A673 (cell line): ENCODE data around the gene ICOS. TPM values are rescaled to one million over a fixed set of nuclear protein-coding genes. Genes with fewer than 3 reads are reported as not detected.
"Not testable (repeated sequence)": the region's sequence is repeated elsewhere in the genome, so short reads cannot be mapped to it uniquely, and the experiment has no call there.

Experiments
- BruUV-seq: library from RNA; stranded (reverse); fragments of 400-500 nt; replicated peaks from 2 replicates; lab custom pipeline; 2021; lab: Mats Ljungman, UMichigan
- CTCF ChIA-PET: fragments of 300-600 bp; sonication (Branson Sonifier 250); formaldehyde crosslinking; loops from one replicate; lab custom pipeline; 2022; ENCODE audit warnings: antibody characterized with exemption; lab: Charles Lee
- POLR2A ChIA-PET: fragments of 300-600 bp; sonication (Branson Sonifier 250); formaldehyde crosslinking; loops from one replicate; lab custom pipeline; 2022; ENCODE audit warnings: antibody characterized with exemption; ENCODE audit not compliant: low non-redundant PET; lab: Charles Lee
- DNase-seq: peaks from one replicate; pipeline ENCODE4 v3.0.0-alpha.2; 2015; ENCODE audit warnings: low spot score
- H3K27ac ChIP-seq: fragments of 200-600 bp; sonication (generic); 2 replicates; pipeline ENCODE4 v1.5.1; 2016; ENCODE audit warnings: mixed run types, low read depth, mild to moderate bottlenecking, mixed read lengths, antibody characterized with exemption, low read length; ENCODE audit not compliant: poor library complexity, severe bottlenecking
- H3K27me3 ChIP-seq: fragments of 200-600 bp; sonication (generic); replicated peaks from 2 replicates; pipeline ENCODE4 v1.6.1; 2017; ENCODE audit warnings: mixed run types, low read depth, mild to moderate bottlenecking, mixed read lengths, antibody characterized with exemption, low read length; ENCODE audit not compliant: insufficient read depth, poor library complexity
- H3K36me3 ChIP-seq: fragments of 200-600 bp; sonication (generic); 2 replicates; pipeline ENCODE4 v1.6.1; 2016; ENCODE audit warnings: mixed run types, mild to moderate bottlenecking, mixed read lengths, antibody characterized with exemption, low read length; ENCODE audit not compliant: insufficient read depth, poor library complexity, severe bottlenecking
- H3K4me1 ChIP-seq: fragments of 200-600 bp; sonication (generic); 2 replicates; pipeline ENCODE4 v1.6.1; 2017; ENCODE audit warnings: mixed run types, mild to moderate bottlenecking, mixed read lengths, antibody characterized with exemption, low read length; ENCODE audit not compliant: insufficient read depth, poor library complexity, severe bottlenecking
- H3K4me3 ChIP-seq: fragments of 200-600 bp; sonication (generic); 2 replicates; pipeline ENCODE4 v1.5.1; 2016; ENCODE audit warnings: low read depth, mixed run types, mild to moderate bottlenecking, mixed read lengths, low read length; ENCODE audit not compliant: poor library complexity, severe bottlenecking
- H3K9me3 ChIP-seq: fragments of 200-600 bp; sonication (generic); 2 replicates; pipeline ENCODE4 v1.6.1; 2016; ENCODE audit warnings: mixed run types, low read depth, mild to moderate bottlenecking, mixed read lengths, antibody characterized with exemption, low read length; ENCODE audit not compliant: poor library complexity, severe bottlenecking
- CTCF ChIP-seq: fragments of 300-800, 200-600 bp; sonication (generic); conservative IDR thresholded peaks from 2 replicates; pipeline ENCODE4 v1.5.1; 2017; ENCODE audit warnings: low read depth, mild to moderate bottlenecking, antibody characterized with exemption, low read length, moderate library complexity, mixed read lengths
- EZH2 ChIP-seq: fragments of 200-600 bp; sonication (generic); IDR thresholded peaks from 2 replicates; pipeline ENCODE4 v1.6.1; 2017; ENCODE audit warnings: borderline replicate concordance, low read depth, mild to moderate bottlenecking, mixed read lengths, antibody characterized with exemption, low read length; ENCODE audit not compliant: poor library complexity, severe bottlenecking
- intact Hi-C: fragments of 100-400 bp; cut with micrococcal nuclease; formaldehyde crosslinking; loops from one replicate; pipeline ENCODE4 v1.10.0; 2022; ENCODE audit not compliant: unreplicated experiment
- total RNA-seq: library from RNA; stranded (reverse); gene quantifications from 2 replicates; pipeline ENCODE4 v1.2.3, GENCODE V29; 2021

The ICOS gene
- total RNA-seq, 1 experiment from 2014 or later = not detected

DNA sequence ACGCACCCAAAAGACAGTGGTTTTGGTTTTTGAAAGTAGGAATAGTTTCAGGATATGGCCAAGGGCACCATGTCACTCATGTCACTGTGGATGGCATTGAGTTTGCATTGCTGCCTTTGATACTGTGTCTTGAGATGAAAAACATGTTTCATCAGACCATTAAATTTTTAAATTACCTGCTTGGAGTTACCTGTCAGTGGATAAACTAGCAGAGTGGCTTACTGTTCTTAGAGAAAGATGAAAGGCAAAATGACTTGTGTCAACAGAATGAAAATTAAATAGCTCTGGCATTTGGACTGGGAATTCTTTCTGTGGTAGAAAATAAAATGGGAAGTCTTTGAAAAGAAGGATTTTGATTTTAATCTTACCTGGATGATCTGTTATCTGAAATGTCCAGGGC lies 386 bp downstream of the ICOS start:
- ChIA-PET POLR2A (no interaction called here), CTCF (no interaction called here)
- no peaks in the 10 kb centered on the region for H3K9me3 ChIP-seq
- BruUV-seq = no TSS peak
- no peaks in the 10 kb centered on the region for H3K27me3 ChIP-seq
- TF ChIP-seq CTCF = no peak
- DNase-seq = no peak
- no peaks in the 10 kb centered on the region for H3K4me1 ChIP-seq
- H3K36me3 ChIP-seq = no peaks in the 10 kb centered on the region
- H3K4me3 ChIP-seq = no peak overlapping the region
- intact Hi-C loops = no loop called here
- no peak overlapping the region for H3K27ac ChIP-seq

DNA sequence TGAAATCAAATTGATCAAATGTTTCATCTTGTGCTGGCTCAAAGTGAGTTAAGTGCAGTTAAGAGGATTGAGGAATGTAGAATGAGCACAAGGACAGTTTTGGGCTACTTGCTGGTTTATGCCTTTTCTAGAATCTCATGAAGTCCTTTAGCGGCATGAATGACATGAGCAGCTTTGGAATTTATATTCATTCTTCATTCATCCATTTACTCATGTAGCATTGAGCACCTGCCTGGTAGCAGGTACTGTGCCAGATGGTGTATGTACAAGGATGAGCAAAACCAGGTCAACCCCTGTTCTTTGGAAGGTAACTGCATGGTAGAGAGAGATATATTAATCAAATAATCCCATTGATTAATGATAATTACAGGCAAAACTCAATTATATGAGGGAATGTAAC lies 1.2 kb downstream of the ICOS start:
- POLR2A ChIA-PET = no interaction called here
- Histone ChIP-seq H3K27me3 (no peaks in the 10 kb centered on the region), H3K27ac (no peak overlapping the region), H3K9me3 (no peaks in the 10 kb centered on the region), H3K4me1 (no peaks in the 10 kb centered on the region), H3K4me3 (no peak overlapping the region), H3K36me3 (no peaks in the 10 kb centered on the region)
- intact Hi-C loops = no loop called here
- no peak for DNase-seq
- TF ChIP-seq EZH2 (no peak), CTCF (no peak)
- CTCF ChIA-PET = no interaction called here
- no TSS peak for BruUV-seq

GRCh38 chr2:203940039-203940438 lies 3.5 kb downstream of the ICOS start:
- TF ChIP-seq CTCF (no peak), EZH2 (no peak)
- Histone ChIP-seq H3K9me3 (no peaks in the 10 kb centered on the region), H3K27me3 (no peaks in the 10 kb centered on the region), H3K4me1 (no peaks in the 10 kb centered on the region), H3K36me3 (no peaks in the 10 kb centered on the region), H3K4me3 (no peak overlapping the region), H3K27ac (no peak overlapping the region)
- ChIA-PET CTCF (no interaction called here), POLR2A (no interaction called here)
- BruUV-seq = no TSS peak
- DNase-seq = no peak
- intact Hi-C loops = no loop called here

GRCh38 chr2:203943493-203944382 lies 7.2 kb downstream of the ICOS start:
- POLR2A ChIA-PET = not testable (repeated sequence)
- CTCF ChIA-PET = interaction anchor here (0.7 kb wide), 1 partner anchor 488 kb away, joined by 9 read pairs; no protein-coding TSS in a partner anchor

More at GRCh38 chr2:203943493-203944382, 7.2 kb downstream of the ICOS start:
- intact Hi-C loops, H3K4me3 ChIP-seq, BruUV-seq, H3K27me3 ChIP-seq, H3K4me1 ChIP-seq, H3K9me3 ChIP-seq, H3K36me3 ChIP-seq, DNase-seq, H3K27ac ChIP-seq: not testable (repeated sequence)
